ENCODE data around the gene GLIS2.
A peak's percentile ranks its signal among the peaks of the same experiment; 100 is the strongest.

Gene GLIS2

DNA sequence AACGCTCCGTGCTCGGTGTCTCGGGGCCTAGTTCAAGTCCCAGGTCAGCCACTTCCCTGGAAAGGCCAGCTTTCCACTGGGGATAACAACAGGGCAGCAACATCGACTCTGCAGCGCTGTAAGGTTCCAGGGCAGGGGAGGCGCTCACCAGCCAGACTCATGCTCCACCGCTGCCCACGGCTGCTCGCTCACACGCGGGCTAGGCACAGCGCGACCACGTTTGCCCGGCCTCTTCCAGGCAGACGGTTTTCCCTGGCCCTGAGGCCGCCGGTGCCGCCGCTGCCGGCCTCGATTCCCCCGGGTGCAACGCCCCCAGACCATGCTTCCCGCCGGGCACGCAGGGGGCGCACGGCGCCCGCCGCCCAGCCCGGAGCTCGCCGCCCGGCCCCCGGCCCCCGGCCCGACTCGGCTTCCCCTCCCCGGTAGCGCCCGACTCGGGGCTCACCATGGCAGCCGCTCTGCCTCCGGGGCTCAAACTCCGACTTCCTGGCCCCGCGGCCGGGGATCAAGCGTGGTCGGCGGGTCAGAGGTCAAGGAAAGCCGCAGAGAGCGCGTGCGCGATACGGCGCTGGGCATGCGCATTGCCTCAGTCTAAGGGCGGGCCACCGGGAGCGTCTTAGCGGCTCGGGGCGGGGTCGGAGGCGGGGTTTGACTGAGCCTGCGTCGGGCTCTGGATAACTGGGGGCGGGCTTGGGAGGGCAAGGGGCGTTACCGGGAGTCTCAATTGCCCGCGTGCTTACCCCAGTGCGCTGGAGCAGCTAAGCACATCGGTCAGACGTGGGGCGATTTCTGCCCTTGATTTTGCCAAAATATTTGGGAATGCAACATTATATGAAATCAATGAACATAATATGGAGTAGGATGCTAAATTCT lies 35.2 kb downstream of the GLIS2 start, which contains the start of gene PAM16:
Gene PAM16 (minus strand): TSS at position 535 of the 873 bp plus-strand sequence. CDS start 87 bp downstream, at position 448.
- DNase-seq (ENCODE audit: low read depth in 2 of 2): peak; percentile 95 to 96

DNA sequence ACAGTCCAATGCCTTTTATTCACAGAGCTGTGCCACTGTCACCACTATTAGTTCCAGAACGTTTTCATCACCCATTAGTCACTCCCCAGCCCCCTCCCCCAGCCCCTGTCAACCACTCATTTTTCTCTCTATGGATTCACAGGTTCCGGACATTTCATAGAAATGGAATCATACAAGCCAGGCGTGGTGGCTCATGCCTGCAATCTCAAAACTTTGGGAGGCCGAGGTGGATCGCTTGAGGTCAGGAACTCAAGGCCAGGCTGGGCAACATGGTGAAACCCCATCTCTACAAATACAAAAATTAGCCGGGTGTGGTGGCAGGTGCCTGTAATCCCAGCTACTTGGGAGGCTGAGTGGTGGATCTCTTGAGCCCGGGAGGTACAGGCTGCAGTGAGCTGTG lies 36.0 kb downstream of the GLIS2 start:
- no peak for DNase-seq (ENCODE audit: low read depth in 2 of 2)

DNA sequence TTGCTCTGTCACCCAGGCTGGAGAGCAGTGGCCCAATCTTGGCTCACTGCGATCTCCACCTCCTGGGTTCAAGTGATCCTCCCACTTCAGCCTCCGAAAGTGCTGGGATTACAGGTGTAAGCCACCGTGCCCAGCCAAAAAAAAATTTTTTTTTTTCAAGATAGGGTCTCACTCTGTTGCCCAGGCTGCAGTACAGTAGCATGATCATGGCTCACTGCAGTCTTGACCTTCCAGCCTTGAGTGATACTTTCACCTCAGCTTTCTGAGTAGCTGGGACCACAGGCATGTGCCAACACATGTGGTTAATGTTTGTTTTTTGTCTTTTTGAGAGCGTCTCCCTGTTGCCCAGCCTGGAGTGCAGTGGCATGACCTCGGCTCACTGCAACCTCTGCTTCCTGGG lies 37.0 kb downstream of the GLIS2 start:
- DNase-seq (ENCODE audit: low read depth in 2 of 2): no peak

DNA sequence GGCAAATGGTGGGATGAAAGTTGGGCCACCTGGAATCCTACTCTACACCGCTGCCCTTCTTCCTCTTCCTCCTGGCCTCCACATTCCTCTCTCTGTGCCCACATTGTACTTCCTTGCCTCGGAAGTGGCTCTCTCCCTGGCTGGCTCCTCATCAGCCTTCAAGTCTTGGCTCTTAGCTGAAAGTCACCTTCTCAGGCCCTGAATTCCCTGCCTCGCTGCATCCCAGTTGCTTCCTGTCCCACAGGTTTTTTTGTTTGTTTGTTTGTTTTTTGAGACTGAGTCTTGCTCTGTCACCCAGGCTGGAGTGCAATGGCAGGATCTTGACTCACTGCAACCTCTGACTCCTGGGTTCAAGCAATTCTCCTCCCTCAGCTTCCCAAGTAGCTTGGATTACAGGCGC lies 37.8 kb downstream of the GLIS2 start:
- DNase-seq (ENCODE audit: low read depth in 2 of 2): no peak

DNA sequence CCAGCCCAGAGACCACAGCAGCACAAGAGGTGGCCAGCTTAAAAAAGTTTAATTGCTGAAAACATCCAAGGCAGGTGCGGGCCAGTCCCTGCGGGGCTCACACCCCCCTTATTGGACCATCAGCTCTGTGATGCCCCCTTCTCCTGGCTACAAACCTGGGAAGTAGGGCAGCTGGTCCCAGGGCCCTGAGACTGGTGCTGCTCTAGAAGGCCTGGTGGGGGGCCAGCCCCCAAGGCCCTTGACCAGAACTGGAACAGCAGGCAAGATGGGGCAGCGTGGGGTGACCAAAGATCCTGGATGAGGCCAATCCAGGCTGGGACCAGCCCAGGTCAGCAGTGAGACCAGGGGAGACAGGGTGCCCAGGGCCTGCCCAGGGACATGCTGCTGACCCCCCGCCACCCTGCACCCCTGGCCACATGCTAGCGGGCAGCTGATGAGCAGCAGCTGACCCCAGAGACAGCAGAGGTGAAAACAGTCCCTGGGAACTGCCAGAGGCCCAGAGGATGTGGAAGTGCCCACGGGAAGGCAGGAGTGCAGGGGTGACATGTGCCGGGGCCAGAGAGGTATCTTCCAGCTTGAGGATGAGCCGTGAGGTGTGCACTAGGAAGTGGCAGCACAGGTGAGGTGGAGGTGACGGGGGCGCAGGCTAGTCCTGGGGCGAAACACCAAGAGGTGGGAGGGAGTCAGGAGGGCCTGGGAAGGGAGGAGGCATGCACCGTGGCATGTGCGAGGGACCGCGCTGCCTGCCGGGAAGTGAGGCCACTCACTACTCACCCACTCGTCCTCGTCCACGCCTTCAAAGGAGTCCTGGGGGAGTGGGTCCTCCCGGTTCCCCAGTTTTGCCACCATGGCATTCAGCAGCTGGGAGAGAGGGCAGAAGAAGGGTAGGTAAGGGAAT lies 38.9 kb downstream of the GLIS2 start:
- DNase-seq (ENCODE audit: low read depth in 2 of 2): no peak

DNA sequence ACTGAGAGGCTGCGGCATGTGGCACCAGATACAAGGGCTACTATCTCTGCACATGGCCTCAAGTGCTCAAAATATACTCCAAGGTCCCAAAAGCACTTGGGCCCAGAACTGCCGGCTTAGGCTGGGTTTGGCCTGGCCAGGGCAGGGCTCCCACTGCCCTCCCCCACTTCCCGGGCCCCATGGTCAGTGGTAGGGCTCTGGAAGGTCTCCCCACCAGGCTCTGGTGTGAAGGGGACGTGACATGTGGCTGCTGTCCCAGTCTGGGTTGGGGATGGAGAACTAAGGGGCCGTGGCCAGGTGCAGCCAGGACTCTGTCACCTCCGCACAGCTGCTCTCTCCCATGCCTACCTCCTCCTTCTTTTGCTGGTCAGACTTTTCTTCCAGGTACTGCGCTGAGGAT lies 41.0 kb downstream of the GLIS2 start:
- DNase-seq (ENCODE audit: low read depth in 2 of 2): no peak

DNA sequence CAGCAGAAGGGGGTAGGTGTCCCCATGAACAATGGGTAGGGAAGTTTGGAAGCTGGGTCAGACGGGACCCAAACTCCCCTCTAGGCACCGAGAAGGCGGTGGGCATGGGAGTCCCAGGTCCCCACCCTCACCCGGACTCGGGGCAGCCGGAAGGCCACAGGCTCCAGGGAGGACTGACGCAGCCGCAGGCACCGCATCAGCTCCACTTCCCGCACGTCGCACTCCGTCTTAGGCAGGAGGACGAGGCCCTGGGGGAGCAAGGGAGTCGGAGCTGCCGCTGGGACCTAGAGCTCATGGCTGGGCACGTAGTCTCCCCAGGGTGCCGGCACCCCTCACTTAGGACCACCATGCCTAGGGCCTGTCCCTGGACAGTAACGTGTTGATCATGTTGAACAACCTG lies 42.4 kb downstream of the GLIS2 start:
- DNase-seq (ENCODE audit: low read depth in 2 of 2): no peak

DNA sequence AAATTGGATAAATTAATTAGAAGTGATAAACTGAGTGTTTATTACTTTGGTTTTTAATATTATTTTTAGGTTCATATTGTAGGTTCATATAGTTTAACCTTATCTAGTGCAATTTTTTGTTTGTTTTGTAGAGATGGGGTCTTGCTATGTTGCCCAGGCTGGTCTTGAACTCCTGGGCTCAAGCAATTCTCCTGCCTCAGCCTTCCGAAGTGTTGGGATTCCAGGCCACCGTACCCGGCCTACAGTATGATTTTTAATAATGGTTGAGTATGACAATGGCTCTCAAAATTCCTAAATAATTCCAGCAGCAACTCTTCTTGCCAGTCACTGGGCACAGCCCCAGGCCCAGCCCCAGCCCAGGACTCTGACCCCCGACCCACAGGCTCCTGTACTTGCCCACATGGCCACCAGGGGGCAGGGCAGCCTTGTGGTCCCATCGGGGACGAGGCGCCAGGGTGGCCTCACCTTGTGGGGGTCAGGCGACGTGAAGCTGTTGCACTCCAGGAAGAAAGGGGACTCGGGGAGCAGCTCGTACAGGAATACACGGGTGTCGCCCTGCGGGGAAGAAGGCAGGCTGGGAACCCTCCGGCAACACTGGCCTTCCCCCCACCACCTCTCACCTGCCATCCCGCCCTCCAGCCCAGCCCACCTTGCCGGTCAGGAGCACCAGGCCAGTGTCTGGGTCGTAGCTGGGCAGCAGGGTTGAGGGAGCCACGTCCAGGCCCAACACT lies 43.1 kb downstream of the GLIS2 start:
- peak; percentile 24 to 34 for DNase-seq (ENCODE audit: low read depth in 2 of 2)

GRCh38 chr16:4359914-4360313 lies 44.0 kb downstream of the GLIS2 start:
- DNase-seq (ENCODE audit: low read depth in 2 of 2): no peak

DNA sequence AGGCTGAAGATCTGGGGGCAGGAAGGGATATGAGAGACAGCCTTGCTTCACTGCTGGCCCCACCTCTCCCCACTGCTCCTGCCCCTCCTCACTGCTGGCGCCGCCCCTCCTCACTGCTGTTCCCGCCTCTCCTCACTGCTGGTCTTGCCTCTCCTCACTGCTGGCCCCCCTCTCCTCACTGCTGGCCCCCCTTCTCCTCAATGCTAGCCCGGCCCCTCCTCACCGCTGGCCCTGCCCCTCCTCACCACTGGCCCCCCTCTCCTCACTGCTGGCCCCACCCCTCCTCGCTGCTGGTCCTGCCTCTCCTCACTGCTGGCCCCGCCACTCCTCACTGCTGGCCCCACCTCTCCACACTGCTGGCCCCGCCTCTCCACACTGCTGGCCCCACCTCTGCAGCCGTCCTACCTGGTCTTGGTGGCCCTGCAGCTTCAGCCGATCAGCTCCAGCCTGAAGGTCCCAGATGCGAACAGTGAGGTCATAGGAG lies 44.7 kb downstream of the GLIS2 start:
- DNase-seq (ENCODE audit: low read depth in 2 of 2): no peak

DNA sequence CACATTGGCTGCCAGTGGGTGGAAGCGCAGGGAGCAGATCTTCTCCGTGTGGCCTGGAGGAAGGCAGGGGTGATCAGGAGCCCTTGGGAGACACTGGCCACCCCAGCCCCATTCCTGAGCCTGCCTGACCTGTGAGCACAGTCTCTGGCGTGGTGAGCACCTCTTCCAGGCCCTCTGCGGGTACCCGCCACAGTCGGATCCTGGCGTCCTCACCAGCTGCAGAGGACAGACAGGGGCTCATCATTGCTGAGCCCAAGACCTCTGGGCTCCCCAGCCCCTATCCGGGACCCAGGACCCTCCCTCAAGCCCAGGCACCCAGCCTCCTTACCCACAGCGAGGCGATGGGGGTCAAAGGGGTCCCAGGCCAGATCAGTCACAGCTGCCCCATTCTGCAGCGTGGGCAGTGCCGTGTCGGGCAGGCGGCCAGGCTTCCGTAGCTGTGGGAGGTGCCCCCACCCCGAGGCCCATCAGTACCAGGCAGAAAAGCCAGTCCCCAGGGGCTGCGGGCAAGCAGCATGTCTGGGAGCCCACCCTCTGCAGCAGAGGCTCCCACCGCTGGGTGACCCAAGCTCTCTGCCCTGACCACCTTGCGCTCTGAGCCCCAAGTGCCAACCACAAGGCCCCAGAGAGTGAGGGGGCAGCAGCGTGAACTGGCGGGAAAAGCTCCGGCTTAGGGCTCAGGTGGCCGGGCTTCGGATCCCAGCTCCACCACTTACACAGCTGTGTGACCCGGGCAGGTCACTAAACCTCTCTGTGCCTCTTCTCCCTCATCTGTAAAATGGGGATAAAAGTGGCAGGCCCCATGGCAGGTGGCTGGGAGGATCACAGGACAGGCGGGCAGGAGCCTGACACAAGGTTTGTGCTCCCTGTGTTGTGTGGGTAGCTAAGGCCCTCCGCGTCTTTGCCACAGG lies 45.4 kb downstream of the GLIS2 start:
- no peak for DNase-seq (ENCODE audit: low read depth in 2 of 2)

DNA sequence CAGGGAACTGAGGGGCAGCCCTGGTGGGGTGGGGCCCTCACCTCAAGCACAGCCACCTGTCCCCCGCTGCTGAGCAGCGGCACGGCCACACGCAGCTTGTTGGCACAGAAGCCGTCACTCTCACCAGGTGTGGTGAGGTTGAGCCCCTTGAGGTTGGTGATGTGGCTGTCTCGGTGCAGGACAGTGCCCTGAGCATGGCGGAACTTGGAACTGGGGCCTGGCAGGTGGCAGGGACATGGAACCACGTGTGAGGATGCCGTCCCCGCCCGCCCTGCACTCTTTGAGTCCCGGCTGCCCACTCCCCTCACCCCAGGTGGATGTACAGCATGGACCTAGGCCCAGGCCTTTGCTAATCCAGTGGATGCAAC lies 46.1 kb downstream of the GLIS2 start:
- DNase-seq (ENCODE audit: low read depth in 2 of 2): no peak

- DNase-seq (ENCODE audit: low read depth in 2 of 2): no peak
Measured at GRCh38 chr16:4362476-4363135, 46.7 kb downstream of the GLIS2 start.

DNA sequence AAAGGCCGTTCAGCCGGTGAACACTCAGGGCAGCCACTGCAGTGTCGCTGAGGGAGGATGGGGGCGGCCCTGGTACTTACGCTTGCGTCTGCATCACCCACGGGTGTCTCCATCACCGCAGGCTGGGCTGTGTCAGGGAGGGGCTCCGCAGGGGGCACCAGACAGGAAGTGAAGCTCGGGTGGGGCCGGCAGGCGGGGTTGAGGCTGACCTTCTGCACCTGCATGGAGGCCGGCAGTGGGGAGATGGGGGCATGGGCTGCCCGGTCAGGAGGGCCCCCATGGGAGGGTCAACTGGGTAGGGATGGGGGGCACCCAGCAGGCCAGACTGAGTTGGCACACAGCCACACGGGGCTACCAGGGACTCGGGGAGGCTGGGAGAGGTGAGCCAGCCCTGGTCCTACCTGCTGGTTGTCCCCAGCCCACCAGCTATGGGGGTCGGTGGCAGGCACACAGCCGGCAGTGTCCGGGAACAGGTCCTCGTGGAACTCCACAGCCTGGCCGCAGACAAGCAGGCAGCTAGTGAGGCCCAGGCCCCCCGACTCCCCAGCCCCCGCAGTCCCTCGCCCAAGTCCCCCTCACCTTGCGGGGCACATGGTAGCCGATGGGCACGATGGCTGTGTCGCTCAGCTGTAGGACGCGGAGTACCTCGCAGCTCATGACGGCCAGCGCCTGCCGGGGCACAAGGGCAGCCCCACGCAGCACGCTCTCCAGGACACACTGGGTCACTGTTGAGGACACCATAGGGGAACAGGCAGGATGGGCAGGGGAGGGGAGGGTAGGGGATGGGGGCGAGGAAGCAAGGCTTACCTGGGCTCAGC lies 48.5 kb downstream of the GLIS2 start:
- DNase-seq (ENCODE audit: low read depth in 2 of 2): no peak

- no peak for DNase-seq (ENCODE audit: low read depth in 2 of 2)
Measured at GRCh38 chr16:4365014-4365406, 49.1 kb downstream of the GLIS2 start.

DNA sequence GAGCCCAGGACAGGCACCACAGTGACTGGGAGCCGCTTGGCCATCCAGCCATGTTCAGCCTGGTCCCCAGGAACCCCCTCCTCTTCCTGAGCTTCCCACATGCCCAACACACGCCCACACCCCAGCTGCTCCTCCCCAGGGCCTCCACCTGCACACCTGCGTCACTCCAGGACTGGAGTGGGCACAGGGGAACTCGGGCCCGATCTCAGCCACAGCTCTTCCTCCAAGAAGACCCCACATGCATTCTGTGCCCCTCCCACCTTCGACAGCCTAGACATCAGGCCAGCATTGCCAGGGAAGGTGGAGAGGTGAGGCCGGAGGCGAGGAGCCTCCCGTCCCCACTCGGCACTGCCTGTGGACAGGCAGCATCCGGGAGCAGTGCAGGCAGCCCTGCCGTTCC lies 49.7 kb downstream of the GLIS2 start:
- no peak for DNase-seq (ENCODE audit: low read depth in 2 of 2)

- no peak for DNase-seq (ENCODE audit: low read depth in 2 of 2)
Measured at GRCh38 chr16:4366016-4366415, 50.1 kb downstream of the GLIS2 start.

DNA sequence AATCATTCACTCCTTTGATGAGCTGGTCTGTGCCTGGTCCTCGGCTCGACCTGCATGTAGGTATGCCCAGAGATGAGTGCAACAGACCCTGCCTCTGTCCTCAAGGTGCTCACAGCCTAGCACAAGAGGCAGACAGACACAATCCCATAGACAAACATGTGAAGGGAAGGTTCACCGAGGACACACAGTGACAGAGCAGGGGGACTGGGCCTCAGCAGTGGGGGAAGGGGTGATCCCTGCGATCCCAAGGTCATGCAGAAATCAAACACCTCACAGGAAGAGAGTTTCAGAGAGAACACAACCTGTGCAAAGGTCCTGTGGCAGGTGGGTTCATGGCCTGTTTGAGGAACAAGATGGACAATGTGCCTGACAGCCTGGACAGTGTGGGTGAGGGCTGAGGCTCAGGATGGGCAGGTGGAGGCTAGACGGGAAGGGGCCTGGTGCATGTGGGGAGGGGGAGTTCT lies 51.6 kb downstream of the GLIS2 start:
- no peak for DNase-seq (ENCODE audit: low read depth in 2 of 2)

DNA sequence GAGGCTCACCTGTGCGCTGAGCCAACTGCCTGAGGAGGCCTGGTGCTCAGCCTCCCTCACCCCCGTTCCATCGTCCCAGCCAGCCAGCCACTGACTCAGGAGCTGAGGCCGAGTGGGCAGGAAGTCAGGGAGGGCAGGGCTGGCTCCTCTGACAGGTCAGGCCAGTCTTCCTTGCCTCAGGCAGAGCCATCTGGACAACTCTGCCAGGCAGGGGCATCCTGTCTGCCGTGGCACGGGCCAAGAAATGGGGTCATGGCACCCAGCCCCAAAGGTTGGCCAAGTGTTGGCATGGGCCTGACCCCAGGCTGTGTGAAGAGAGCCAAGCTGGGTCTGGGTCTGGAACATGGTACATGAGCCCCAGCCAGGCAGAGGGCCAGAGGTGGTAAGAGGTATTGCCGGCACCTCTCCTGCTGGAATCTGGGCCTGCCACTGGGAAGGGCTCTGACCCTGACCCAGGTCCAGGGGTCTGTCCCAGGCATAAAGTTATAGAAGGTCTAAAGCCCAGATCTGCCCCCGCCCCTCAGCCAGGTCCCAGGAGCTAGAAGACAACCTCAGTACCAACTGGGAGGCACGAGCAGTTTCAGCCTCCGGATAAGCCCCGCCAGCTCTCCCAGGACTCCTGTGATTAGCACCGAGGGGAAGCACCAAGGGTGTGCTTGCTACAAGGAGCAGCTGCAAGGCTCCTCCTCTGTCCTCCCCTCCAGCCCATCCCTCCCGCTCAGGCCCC lies 53.3 kb downstream of the GLIS2 start:
- no peak for DNase-seq (ENCODE audit: low read depth in 2 of 2)

Data from stimulated activated CD8-positive, alpha-beta memory T cell treated with anti-CD3 and anti-CD28 coated beads, Interleukin-15, amount 100 ng/mL, for 4 hours (primary cell).